Peyer's patch (tissue), 4 donors: ENCODE measurements around the gene YIF1A. TPM values are rescaled to one million over a fixed set of nuclear protein-coding genes. Genes with fewer than 3 reads are reported as not detected.

Experiments used
- DNase-seq, 3 donors: peaks; one replicate each; pipeline ENCODE4 v3.0.0-alpha.2; 2017 to 2019
- H3K27ac ChIP-seq, 4 donors: fragments of 200-600 bp; sonication (generic); one replicate each; pipeline ENCODE4 v1.5.1; 2016 to 2019
- H3K27me3 ChIP-seq, 2 donors: fragments of 200-600 bp; sonication (generic); one replicate each; pipeline ENCODE4 v1.5.1; 2019
- H3K36me3 ChIP-seq, 3 donors: fragments of 200-600 bp; sonication (generic); one replicate each; pipeline ENCODE4 v1.5.1; 2016 to 2019
- H3K4me1 ChIP-seq, 4 donors: fragments of 200-600 bp; sonication (generic); one replicate each; pipeline ENCODE4 v1.5.1; 2016 to 2019
- H3K4me3 ChIP-seq, 4 donors: fragments of 200-600 bp; sonication (generic); 1 replicate in 3 of 4; 2 replicates in 1 of 4; pipeline ENCODE4 v1.5.1; 2016 to 2019; ENCODE audit warnings: mild to moderate bottlenecking in 1 of 4
- H3K9me3 ChIP-seq, 4 donors: fragments of 200-600 bp; sonication (generic); one replicate each; pipeline ENCODE4 v1.5.1; 2016 to 2019; ENCODE audit warnings: mild to moderate bottlenecking in 1 of 4
- CTCF ChIP-seq, 6 experiments: fragments of 450-650 bp in 4 of 6; fragments of 200-600 bp in 2 of 6; sonication (generic) in 1 of 6; IDR thresholded peaks; one replicate each; pipeline ENCODE4 v1.5.1; 2017 to 2019; ENCODE audit warnings: antibody characterized with exemption in 6 of 6, mild to moderate bottlenecking in 3 of 6, moderate library complexity in 1 of 6
- POLR2A ChIP-seq, 2 donors: fragments of 450-650 bp; IDR thresholded peaks; one replicate each; pipeline ENCODE4 v1.5.1; 2017; ENCODE audit warnings: antibody characterized with exemption in 2 of 2, mild to moderate bottlenecking in 2 of 2, moderate library complexity in 2 of 2
- total RNA-seq, 4 donors: library from RNA; depleted of rRNA; stranded (reverse); fragments of >200 nt; gene quantifications; one replicate each; pipeline ENCODE4 v1.1.0, GENCODE V29; 2016

The YIF1A gene
- total RNA-seq, 4 donors from 2014 or later = 52.0 to 132 (median 115) TPM

- DNase-seq = no peak
- no peak overlapping the region for H3K4me3 ChIP-seq
- no peak for TF ChIP-seq CTCF (IDR thresholded peaks at IDR 0.05)
- TF ChIP-seq POLR2A (IDR thresholded peaks at IDR 0.05) = no peak
Observed at GRCh38 chr11:66331542-66332370, 42.8 kb upstream of the YIF1A start.

GRCh38 chr11:66330931-66331330 is 42.0 kb upstream of the YIF1A start:
- DNase-seq = no peak
- TF ChIP-seq CTCF (IDR thresholded peaks at IDR 0.05) (no peak), POLR2A (IDR thresholded peaks at IDR 0.05) (no peak)
- no peaks in the 10 kb centered on the region for H3K9me3 ChIP-seq
- H3K4me3 ChIP-seq = no peak overlapping the region
- H3K36me3 ChIP-seq = peaks cover 0 to 27% (median 0%) of the 10 kb centered on the region in 3 donors
- no peak overlapping the region for H3K27ac ChIP-seq
- H3K27me3 ChIP-seq = no peaks in the 10 kb centered on the region
- H3K4me1 ChIP-seq = peaks cover 4 to 44% (median 7%) of the 10 kb centered on the region in 4 donors

More at GRCh38 chr11:66331542-66332370, 42.8 kb upstream of the YIF1A start:
- no peaks in the 10 kb centered on the region for H3K9me3 ChIP-seq
- H3K36me3 ChIP-seq = peaks cover 0 to 27% (median 0%) of the 10 kb centered on the region in 3 donors
- peaks cover 8 to 44% (median 14%) of the 10 kb centered on the region in 4 donors for H3K4me1 ChIP-seq
- H3K27me3 ChIP-seq = no peaks in the 10 kb centered on the region
- H3K27ac ChIP-seq = no peak overlapping the region

GRCh38 chr11:66329165-66329673 is 40.3 kb upstream of the YIF1A start:
- no peak overlapping the region for H3K4me3 ChIP-seq
- DNase-seq = no peak
- peaks cover 0 to 24% (median 0%) of the 10 kb centered on the region in 3 donors for H3K36me3 ChIP-seq
- TF ChIP-seq CTCF (IDR thresholded peaks at IDR 0.05) (no peak), POLR2A (IDR thresholded peaks at IDR 0.05) (no peak)
- H3K27ac ChIP-seq = peak overlapping the region in 1 of 4 donors; percentile 14
- no peaks in the 10 kb centered on the region for H3K27me3 ChIP-seq
- peaks cover 0 to 28% (median 2%) of the 10 kb centered on the region in 4 donors for H3K4me1 ChIP-seq
- no peaks in the 10 kb centered on the region for H3K9me3 ChIP-seq

- H3K36me3 ChIP-seq = peaks cover 0 to 19% (median 0%) of the 10 kb centered on the region in 3 donors
- H3K4me3 ChIP-seq = peak overlapping the region in 1 of 4 donors; percentile 14
- no peaks in the 10 kb centered on the region for H3K27me3 ChIP-seq
- H3K9me3 ChIP-seq = no peaks in the 10 kb centered on the region
- peak; percentile 72 to 92 (median 87) for DNase-seq
- H3K4me1 ChIP-seq = peaks cover 0 to 27% (median 2%) of the 10 kb centered on the region in 4 donors
- TF ChIP-seq POLR2A (IDR thresholded peaks at IDR 0.05) (no peak), CTCF (IDR thresholded peaks at IDR 0.05) (peak; percentile 91 to 98 (median 96))
- H3K27ac ChIP-seq = peak overlapping the region in 3 of 4 donors; percentile 14 to 59 (median 46)
Observed at GRCh38 chr11:66328302-66329144, 39.6 kb upstream of the YIF1A start.

GRCh38 chr11:66328031-66328301 is 39.0 kb upstream of the YIF1A start:
- Histone ChIP-seq H3K9me3 (no peaks in the 10 kb centered on the region), H3K36me3 (peaks cover 0 to 13% (median 0%) of the 10 kb centered on the region in 3 donors), H3K27ac (peak overlapping the region in 3 of 4 donors; percentile 14 to 59 (median 46)), H3K27me3 (no peaks in the 10 kb centered on the region), H3K4me1 (peaks cover 0 to 27% (median 2%) of the 10 kb centered on the region in 4 donors), H3K4me3 (no peak overlapping the region)
- no peak for DNase-seq
- no peak for TF ChIP-seq CTCF (IDR thresholded peaks at IDR 0.05)
- no peak for TF ChIP-seq POLR2A (IDR thresholded peaks at IDR 0.05)
